ENCODE results near the gene ADAMTSL1. TPM values are rescaled to one million over a fixed set of nuclear protein-coding genes. Genes with fewer than 3 reads are reported as not detected.

ADAMTSL1 gene
- total RNA-seq, 1 experiment from 2014 or later, result 1.2 TPM

DNA sequence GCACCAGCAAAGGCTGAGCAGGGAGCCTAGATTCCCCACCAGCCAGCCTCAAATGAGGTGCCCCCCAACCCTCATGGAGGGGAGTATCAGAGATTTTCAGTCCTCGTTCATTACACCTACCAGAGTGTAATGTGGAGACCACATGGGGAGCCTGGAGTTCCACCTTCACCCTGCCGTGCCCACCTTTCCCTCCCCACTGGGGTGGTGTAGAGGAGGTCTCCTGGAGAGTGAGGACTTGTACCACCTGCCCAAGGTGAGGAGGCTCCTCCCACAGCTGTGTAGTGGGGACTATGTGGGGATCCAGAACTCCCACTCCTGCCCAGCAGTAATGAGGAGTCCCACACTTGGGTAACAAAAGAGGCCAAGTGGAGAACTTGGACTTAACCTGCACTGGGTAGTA, 337.2 kb downstream of the ADAMTSL1 start:
- no peak overlapping the region for H4K8ac ChIP-seq (replicated peaks; ENCODE audit: insufficient read length, low read depth, low read length)
- H3K4me2 ChIP-seq (ENCODE audit: insufficient read depth, insufficient read length, low read length), result no peak overlapping the region
- Mint-ChIP-seq H3K27ac (no peak overlapping the region), H3K4me1 (peaks cover 4% of the 10 kb centered on the region in 2 experiments), H3K27me3 (ENCODE audit: low read depth) (no peaks in the 10 kb centered on the region), H3K9me3 (peaks cover 0 to 5% of the 10 kb centered on the region in 2 experiments; a peak in 1 of 5 replicates), H3K36me3 (ENCODE audit: insufficient read depth in 1 of 3, low read depth in 3 of 3) (no peaks in the 10 kb centered on the region), H3K4me3 (no peak overlapping the region)
- no peaks in the 10 kb centered on the region for H3K9me3 ChIP-seq (ENCODE audit: control insufficient read depth, low read depth, low read length)
- H2BK5ac ChIP-seq (ENCODE audit: insufficient read length, low read length), result no peak overlapping the region
- WGBS (ENCODE audit: extremely low coverage, insufficient read length, low lambda C conversion rate), result no CpG with 5 or more reads among the region's 2 CpGs
- H3K79me2 ChIP-seq (ENCODE audit: insufficient read depth, low read length), result no peaks in the 10 kb centered on the region
- H2AFZ ChIP-seq (ENCODE audit: low read length), result no peak overlapping the region
- TF ChIP-seq, protein P1, sequence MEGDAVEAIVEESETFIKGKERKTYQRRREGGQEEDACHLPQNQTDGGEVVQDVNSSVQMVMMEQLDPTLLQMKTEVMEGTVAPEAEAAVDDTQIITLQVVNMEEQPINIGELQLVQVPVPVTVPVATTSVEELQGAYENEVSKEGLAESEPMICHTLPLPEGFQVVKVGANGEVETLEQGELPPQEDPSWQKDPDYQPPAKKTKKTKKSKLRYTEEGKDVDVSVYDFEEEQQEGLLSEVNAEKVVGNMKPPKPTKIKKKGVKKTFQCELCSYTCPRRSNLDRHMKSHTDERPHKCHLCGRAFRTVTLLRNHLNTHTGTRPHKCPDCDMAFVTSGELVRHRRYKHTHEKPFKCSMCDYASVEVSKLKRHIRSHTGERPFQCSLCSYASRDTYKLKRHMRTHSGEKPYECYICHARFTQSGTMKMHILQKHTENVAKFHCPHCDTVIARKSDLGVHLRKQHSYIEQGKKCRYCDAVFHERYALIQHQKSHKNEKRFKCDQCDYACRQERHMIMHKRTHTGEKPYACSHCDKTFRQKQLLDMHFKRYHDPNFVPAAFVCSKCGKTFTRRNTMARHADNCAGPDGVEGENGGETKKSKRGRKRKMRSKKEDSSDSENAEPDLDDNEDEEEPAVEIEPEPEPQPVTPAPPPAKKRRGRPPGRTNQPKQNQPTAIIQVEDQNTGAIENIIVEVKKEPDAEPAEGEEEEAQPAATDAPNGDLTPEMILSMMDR (conservative IDR thresholded peaks at IDR 0.05), result no peak
- no peak overlapping the region for H3K27ac ChIP-seq (ENCODE audit: insufficient read length, low read depth, low read length)
- H3K79me1 ChIP-seq (ENCODE audit: insufficient read depth, low read depth, low read length, poor library complexity, severe bottlenecking), result no peaks in the 10 kb centered on the region
- H3K23me2 ChIP-seq (ENCODE audit: insufficient read length, low read depth, low read length, poor library complexity, severe bottlenecking), result no peaks in the 10 kb centered on the region
- no peaks in the 10 kb centered on the region for H3K27me3 ChIP-seq (ENCODE audit: insufficient read depth, low read length)
- no peak overlapping the region for H3K23ac ChIP-seq (ENCODE audit: insufficient read length, low read depth, low read length)
- no peak overlapping the region for H2BK20ac ChIP-seq (ENCODE audit: low read depth, low read length, poor library complexity, severe bottlenecking)
- H2BK15ac ChIP-seq (ENCODE audit: low read depth, low read length), result no peak overlapping the region
- H2BK120ac ChIP-seq (ENCODE audit: low read depth, low read length, poor library complexity, severe bottlenecking), result no peak overlapping the region
- no peaks in the 10 kb centered on the region for H3K4me1 ChIP-seq (ENCODE audit: insufficient read depth, low read length)
- H3K18ac ChIP-seq (ENCODE audit: insufficient read length, low read depth, low read length), result no peak overlapping the region
- H4K91ac ChIP-seq (ENCODE audit: insufficient read length, low read depth, low read length), result no peak overlapping the region
- H3K14ac ChIP-seq (ENCODE audit: insufficient read depth, low read length), result no peak overlapping the region; the same call in 1 of the 2 replicates
- H3T11ph ChIP-seq (ENCODE audit: low read length), result no peak overlapping the region
- H3K9ac ChIP-seq (ENCODE audit: extremely low read depth, insufficient read length, low read length), result no peak overlapping the region
- H4K20me1 ChIP-seq (ENCODE audit: control insufficient read depth, insufficient read depth, insufficient read length), result no peaks in the 10 kb centered on the region
- H4K5ac ChIP-seq (ENCODE audit: insufficient read length, low read depth, low read length), result no peak overlapping the region
- H3K4ac ChIP-seq (ENCODE audit: low read depth, low read length), result no peak overlapping the region
- no peak overlapping the region for H2AK5ac ChIP-seq (ENCODE audit: insufficient read length, low read length)
- no peak overlapping the region for H2BK12ac ChIP-seq (ENCODE audit: insufficient read length, low read depth, low read length)
- no peak for DNase-seq
- H3K56ac ChIP-seq (ENCODE audit: insufficient read length, low read depth, low read length), result no peak overlapping the region

Data from H9 (cell line).